Astrocyte (in vitro differentiated cells and primary cell): ENCODE results near the gene PELO.

ENCODE experiments used
- CTCF ChIP-seq: IDR thresholded peaks from 2 replicates; pipeline ENCODE4 v1.5.1; 2011; ENCODE audit warnings: low read depth, mild to moderate bottlenecking, inconsistent platforms, low read length, moderate library complexity; ENCODE audit not compliant: insufficient read depth
- EZH2 ChIP-seq: IDR thresholded peaks from 2 replicates; pipeline ENCODE4 v1.6.1; 2012; ENCODE audit warnings: mild to moderate bottlenecking, low read length, inconsistent platforms; ENCODE audit not compliant: insufficient read depth

- TF ChIP-seq CTCF, result no peak
- no peak for TF ChIP-seq EZH2
These were observed 19.3 kb downstream of the PELO start for GRCh38 chr5:52807037-52807436.
